BE2C (cell line): ENCODE data around the gene FBXW2.
"Not testable (repeated sequence)": the region's sequence is repeated elsewhere in the genome, so short reads cannot be mapped to it uniquely, and the experiment has no call there.

Experiments used
- DNase-seq: peaks from one replicate; pipeline ENCODE4 v3.0.0-alpha.2; 2020
- H3K27me3 ChIP-seq: fragments of 250-450 bp; sonication (Bioruptor Pico); 2 replicates; pipeline ENCODE4 v1.5.1; 2020; ENCODE audit warnings: mild to moderate bottlenecking
- H3K36me3 ChIP-seq: fragments of 250-450 bp; sonication (Bioruptor Pico); 2 replicates; pipeline ENCODE4 v1.5.1; 2020; ENCODE audit warnings: mild to moderate bottlenecking
- H3K4me1 ChIP-seq: fragments of 250-450 bp; sonication (Bioruptor Pico); 2 replicates; pipeline ENCODE4 v1.5.1; 2020
- H3K4me3 ChIP-seq: 2 replicates; pipeline ENCODE4 v1.5.1; 2011; ENCODE audit warnings: low read depth, low read length
- H3K9me3 ChIP-seq: fragments of 250-450 bp; sonication (Bioruptor Pico); 2 replicates; pipeline ENCODE4 v1.5.1; 2020
- CTCF ChIP-seq: IDR thresholded peaks from 2 replicates; pipeline ENCODE4 v1.5.1; 2012; ENCODE audit warnings: mild to moderate bottlenecking, low read depth, low read length

FBXW2 gene

GRCh38 chr9:120755044-120755443 lies 38.2 kb downstream of the FBXW2 start:
- no peak for DNase-seq
- TF ChIP-seq CTCF: no peak
- peaks cover 6% of the 10 kb centered on the region; the same call in 1 of the 2 replicates for H3K36me3 ChIP-seq
- no peaks in the 10 kb centered on the region for H3K27me3 ChIP-seq
- H3K4me3 ChIP-seq: no peak overlapping the region
- no peaks in the 10 kb centered on the region for H3K9me3 ChIP-seq
- H3K4me1 ChIP-seq: no peaks in the 10 kb centered on the region

- no peak overlapping the region for H3K4me3 ChIP-seq
- DNase-seq: no peak
- TF ChIP-seq CTCF: no peak
- H3K4me1 ChIP-seq: no peaks in the 10 kb centered on the region
- no peaks in the 10 kb centered on the region for H3K27me3 ChIP-seq
- H3K36me3 ChIP-seq: no peaks in the 10 kb centered on the region
- no peaks in the 10 kb centered on the region for H3K9me3 ChIP-seq
Measured at GRCh38 chr9:120750421-120750820, 42.8 kb downstream of the FBXW2 start.

GRCh38 chr9:120746366-120746765 lies 46.9 kb downstream of the FBXW2 start:
- not testable (repeated sequence) for H3K4me3 ChIP-seq

DNA sequence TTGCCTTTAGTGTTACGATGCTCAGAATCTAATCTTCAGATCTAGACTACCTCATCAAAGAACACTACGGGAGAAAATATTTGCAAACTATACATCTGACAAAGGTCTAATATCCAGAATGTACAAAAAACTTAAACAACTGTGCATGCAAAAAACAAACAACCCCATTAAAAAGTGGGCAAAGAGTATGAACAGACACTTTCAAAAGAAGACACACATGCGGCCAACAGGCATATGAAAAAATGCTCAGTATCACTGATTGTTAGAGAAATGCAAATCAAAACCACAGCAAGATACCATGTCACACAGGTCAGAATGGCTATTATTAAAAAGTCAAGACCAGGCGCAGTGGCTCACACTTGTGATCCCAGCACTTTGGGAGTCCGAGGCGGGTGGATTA lies 47.9 kb downstream of the FBXW2 start:
- Histone ChIP-seq H3K27me3 (no peaks in the 10 kb centered on the region), H3K36me3 (no peaks in the 10 kb centered on the region), H3K4me3 (no peak overlapping the region), H3K4me1 (no peaks in the 10 kb centered on the region), H3K9me3 (no peaks in the 10 kb centered on the region)
- no peak for DNase-seq
- TF ChIP-seq CTCF: no peak

More at GRCh38 chr9:120746366-120746765, 46.9 kb downstream of the FBXW2 start:
- H3K36me3 ChIP-seq, H3K27me3 ChIP-seq, H3K9me3 ChIP-seq, H3K4me1 ChIP-seq, DNase-seq: not testable (repeated sequence)

GRCh38 chr9:120742951-120743416 lies 50.2 kb downstream of the FBXW2 start:
- H3K9me3 ChIP-seq: no peaks in the 10 kb centered on the region
- DNase-seq: peak; percentile 30
- H3K4me3 ChIP-seq: no peak overlapping the region
- no peaks in the 10 kb centered on the region for H3K36me3 ChIP-seq
- peak; percentile 93 for TF ChIP-seq CTCF
- no peaks in the 10 kb centered on the region for H3K27me3 ChIP-seq
- H3K4me1 ChIP-seq: no peaks in the 10 kb centered on the region

DNA sequence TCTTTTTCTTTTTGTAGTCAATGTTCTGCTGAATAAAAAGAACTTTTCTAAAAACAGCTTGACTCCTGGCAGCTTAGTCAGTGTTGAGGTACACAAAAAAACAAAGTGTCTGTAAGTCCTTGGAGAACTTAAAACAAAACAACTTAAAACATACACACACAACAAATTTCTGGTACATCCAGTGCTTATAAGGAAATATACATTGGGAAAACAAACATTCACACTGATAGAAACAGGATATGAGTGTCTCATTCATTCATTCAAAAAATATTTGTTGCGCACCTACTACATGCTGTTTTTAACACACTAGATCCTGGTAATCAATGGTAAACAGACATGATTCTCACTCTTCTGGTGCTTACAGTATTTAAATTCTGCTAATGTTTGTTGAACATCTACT lies 51.5 kb downstream of the FBXW2 start:
- TF ChIP-seq CTCF: no peak
- Histone ChIP-seq H3K4me1 (no peaks in the 10 kb centered on the region), H3K27me3 (no peaks in the 10 kb centered on the region), H3K36me3 (no peaks in the 10 kb centered on the region), H3K4me3 (no peak overlapping the region), H3K9me3 (no peaks in the 10 kb centered on the region)
- DNase-seq: no peak

- no peak for TF ChIP-seq CTCF
- Histone ChIP-seq H3K4me1 (no peaks in the 10 kb centered on the region), H3K36me3 (no peaks in the 10 kb centered on the region), H3K9me3 (no peaks in the 10 kb centered on the region), H3K4me3 (no peak overlapping the region), H3K27me3 (no peaks in the 10 kb centered on the region)
- DNase-seq: no peak
Measured at GRCh38 chr9:120741191-120741590, 52.0 kb downstream of the FBXW2 start.
